ENCODE results near the gene EEPD1.

The EEPD1 gene

DNA sequence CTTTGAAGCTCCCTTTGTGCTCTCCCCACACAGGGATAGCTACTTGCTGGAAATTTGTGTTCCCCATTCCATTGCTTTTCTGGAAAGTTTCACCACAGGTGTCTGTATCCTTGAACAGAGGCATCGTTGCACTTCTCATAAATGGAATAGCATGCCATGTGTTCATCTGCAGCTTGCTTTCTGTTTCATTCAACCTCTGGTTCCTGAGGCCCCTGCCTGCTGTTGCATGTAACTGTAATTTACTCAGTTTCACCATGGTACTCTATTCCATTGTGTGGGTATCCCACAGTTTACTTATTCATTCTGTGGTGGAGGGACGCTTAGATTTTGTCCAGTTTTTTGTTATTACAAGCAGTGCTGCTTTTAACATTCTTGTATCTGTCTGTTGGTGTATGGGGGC is 32.0 kb downstream of the EEPD1 start:
- H3K9me3 Mint-ChIP-seq: no peaks in the 10 kb centered on the region
- H3K4me1 Mint-ChIP-seq: peaks cover 4% of the 10 kb centered on the region
- H3K27ac Mint-ChIP-seq: no peak overlapping the region
- DNase-seq (ENCODE audit: low spot score in 2 of 2): no peak
- H3K27me3 Mint-ChIP-seq: peaks cover 10% of the 10 kb centered on the region
- H3K4me3 Mint-ChIP-seq: no peak overlapping the region
- peaks cover 2% of the 10 kb centered on the region for H3K36me3 Mint-ChIP-seq
- no peak for ATAC-seq (ENCODE audit: low read depth)

DNA sequence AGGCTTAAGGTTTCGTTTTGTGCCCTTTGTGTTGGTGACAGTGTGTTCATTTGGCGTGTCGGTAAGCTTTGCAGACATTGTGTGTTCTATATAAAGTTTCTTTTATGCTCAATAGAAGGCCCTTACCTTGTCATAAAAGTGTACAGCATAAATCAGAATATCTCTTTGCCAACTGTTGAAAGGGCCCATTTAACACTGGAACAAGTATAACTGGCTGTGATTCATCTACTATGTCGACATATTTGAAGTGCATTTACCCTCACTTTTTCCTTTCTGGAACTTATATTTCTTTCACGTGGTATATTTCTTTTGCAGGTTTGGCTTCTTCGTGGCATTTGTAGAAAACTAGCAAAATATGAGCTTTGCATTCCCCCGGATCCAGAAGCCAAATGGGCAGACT is 32.7 kb downstream of the EEPD1 start:
- Mint-ChIP-seq H3K4me3 (no peak overlapping the region), H3K27me3 (peaks cover 10% of the 10 kb centered on the region), H3K9me3 (no peaks in the 10 kb centered on the region), H3K27ac (no peak overlapping the region), H3K36me3 (peaks cover 2% of the 10 kb centered on the region), H3K4me1 (peaks cover 4% of the 10 kb centered on the region)
- DNase-seq (ENCODE audit: low spot score in 2 of 2) (no peak), ATAC-seq (ENCODE audit: low read depth) (no peak)

DNA sequence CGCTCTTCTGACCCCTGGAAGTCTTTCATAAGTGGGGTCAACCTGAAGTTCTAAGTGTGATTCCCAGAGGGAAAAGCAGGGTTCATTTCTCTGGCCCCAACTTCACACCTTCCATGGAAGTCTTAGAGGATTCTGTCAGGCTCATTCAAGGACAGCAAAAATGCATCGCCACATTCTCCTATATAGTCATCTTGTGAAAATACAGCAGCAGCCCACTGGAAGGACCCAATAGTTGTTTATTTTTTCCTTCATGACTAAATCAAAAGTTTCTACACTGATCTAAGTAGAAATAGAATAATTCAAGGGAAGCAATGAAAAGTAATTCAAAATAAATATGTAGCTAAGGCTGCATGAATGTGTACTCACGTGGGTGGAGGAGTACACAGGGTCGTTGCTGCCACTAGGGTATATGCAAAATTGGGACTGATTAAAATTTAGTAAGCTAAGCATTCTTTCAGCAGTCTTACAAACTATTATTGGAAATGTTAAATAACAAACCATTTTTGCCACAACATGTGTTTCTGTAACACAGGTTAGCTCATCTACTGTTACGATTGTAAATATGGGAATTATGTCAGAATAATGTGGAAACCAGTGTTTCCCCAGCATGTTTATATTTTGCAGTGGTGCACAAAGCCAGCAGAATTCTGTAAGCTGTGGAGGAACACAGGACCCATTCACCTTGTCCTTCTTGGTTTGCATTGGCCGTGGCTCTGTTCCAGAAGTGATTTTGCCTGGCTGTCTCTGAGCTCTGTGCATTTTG is 33.5 kb downstream of the EEPD1 start:
- Mint-ChIP-seq H3K4me1 (peaks cover 9% of the 10 kb centered on the region), H3K4me3 (no peak overlapping the region), H3K27me3 (peaks cover 10% of the 10 kb centered on the region), H3K36me3 (peaks cover 2% of the 10 kb centered on the region), H3K27ac (no peak overlapping the region), H3K9me3 (no peaks in the 10 kb centered on the region)
- DNase-seq (ENCODE audit: low spot score in 2 of 2): no peak
- no peak for ATAC-seq (ENCODE audit: low read depth)

DNA sequence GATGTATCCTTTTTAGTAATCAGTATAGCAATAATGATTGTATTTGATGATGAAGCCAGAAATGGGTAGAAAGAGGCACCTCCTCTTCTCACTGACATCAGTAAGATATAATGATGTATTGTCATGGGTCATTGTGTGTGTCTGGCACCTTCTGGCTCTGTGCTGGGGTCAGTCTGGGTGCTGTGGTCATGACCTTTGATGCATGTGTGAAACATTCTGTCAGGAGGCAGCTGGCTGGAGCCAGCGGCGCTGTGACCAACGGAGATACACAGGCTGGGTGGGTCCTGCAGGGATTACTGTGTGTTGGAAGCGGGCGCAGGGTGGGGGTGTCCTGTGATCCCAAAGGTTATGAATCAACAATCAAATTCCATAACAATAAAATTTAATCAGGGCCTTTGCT is 35.2 kb downstream of the EEPD1 start:
- Mint-ChIP-seq H3K9me3 (no peaks in the 10 kb centered on the region), H3K4me1 (peaks cover 9% of the 10 kb centered on the region), H3K4me3 (no peak overlapping the region), H3K27me3 (peaks cover 14% of the 10 kb centered on the region), H3K27ac (no peak overlapping the region), H3K36me3 (peaks cover 2% of the 10 kb centered on the region)
- no peak for ATAC-seq (ENCODE audit: low read depth)
- no peak for DNase-seq (ENCODE audit: low spot score in 2 of 2)

DNA sequence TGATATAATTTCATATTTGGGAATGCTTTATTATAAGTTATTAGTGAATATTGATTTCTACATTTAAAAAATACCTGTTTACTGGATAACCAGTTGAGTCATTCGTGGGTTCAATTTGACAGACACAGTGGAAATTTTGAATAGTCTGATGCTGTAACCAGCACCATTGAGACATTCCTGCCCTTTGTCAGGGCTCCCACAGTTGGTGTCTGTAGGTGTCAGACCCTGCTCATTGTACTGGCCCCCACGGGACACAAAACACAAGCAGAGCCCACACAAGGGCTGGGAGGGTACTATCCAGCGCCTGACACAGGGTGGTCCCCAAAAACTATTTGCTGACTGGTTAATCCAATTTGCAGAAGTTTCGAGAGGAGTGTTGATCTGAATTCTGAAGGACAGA is 35.9 kb downstream of the EEPD1 start:
- peaks cover 14% of the 10 kb centered on the region for H3K27me3 Mint-ChIP-seq
- H3K36me3 Mint-ChIP-seq: peaks cover 2% of the 10 kb centered on the region
- DNase-seq (ENCODE audit: low spot score in 2 of 2): no peak
- no peaks in the 10 kb centered on the region for H3K9me3 Mint-ChIP-seq
- peaks cover 9% of the 10 kb centered on the region for H3K4me1 Mint-ChIP-seq
- H3K4me3 Mint-ChIP-seq: no peak overlapping the region
- ATAC-seq (ENCODE audit: low read depth): no peak
- no peak overlapping the region for H3K27ac Mint-ChIP-seq

DNA sequence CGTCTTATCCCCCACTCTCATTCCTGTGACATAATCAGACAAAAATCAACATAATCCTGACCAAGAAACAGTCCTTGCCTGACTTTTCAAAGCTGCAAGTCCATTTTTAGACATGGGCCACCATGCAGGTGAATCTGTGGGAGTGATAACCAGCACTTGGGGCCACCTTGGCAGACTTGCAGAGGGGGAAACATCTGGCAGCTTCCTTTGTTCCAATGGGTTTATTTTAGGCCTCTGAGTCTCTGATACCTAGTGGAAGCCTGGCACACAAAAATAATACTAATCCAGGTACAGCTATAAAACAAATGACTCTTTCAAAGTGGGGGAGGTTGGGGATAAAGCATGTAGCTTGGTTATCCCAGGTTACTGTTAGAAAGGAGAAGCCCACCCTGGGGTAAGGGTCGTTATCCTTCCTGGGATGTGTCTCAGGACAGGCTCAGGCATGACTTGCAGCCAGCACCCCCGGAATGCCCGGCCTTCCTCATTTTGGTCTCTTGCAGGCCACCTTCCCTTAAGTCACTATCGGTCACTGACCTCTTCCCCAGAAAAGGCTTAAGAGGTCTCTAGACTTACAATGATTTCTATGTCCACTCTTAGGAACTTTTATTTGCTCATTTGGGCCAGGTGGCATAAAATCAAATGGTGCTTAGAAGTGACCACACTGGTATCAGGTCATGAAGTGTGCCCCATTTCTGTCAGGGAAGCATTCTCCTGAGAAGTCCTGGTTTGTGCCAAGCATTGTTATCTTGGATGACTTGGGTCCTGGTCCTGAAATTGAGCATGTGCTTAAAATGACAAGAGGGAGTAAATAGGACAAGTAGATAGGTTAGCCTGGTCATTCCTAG is 37.6 kb downstream of the EEPD1 start:
- Mint-ChIP-seq H3K27me3 (peaks cover 13% of the 10 kb centered on the region), H3K27ac (no peak overlapping the region), H3K4me1 (peaks cover 9% of the 10 kb centered on the region), H3K4me3 (no peak overlapping the region), H3K9me3 (no peaks in the 10 kb centered on the region), H3K36me3 (peaks cover 2% of the 10 kb centered on the region)
- DNase-seq (ENCODE audit: low spot score in 2 of 2): no peak
- ATAC-seq (ENCODE audit: low read depth): no peak

DNA sequence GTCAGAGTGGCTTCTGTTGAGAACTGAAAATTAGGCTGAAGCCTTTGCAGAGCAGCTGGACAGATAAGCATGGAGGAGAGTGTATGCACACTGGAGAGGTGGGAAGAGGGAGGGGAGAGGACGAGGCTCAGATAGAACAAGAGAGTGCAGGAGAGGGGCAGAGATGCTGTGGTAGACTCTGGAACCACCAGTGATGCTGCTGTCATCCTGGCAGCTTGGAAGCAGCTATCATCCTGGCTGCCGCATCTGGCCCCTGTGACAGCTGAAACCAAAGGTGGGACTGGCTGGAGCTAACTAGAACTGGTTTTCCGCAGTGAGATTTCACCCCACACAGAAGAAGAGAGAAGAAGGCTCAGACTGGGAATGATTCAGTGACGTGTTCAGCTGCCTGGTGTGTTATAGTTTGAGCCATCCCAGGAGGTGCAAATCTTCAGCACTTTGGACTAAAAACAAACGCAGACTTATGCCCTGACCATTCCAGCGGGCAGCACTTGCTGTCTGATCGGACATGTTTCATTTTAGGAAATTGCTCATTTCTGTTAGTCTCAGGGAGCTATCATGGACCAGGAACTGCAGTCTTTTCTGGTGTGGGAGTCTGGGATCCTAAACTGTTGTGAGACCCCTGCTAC is 38.4 kb downstream of the EEPD1 start:
- Mint-ChIP-seq H3K4me1 (peaks cover 9% of the 10 kb centered on the region), H3K4me3 (peak overlapping the region; percentile 63), H3K27ac (peak overlapping the region; percentile 39), H3K27me3 (peaks cover 13% of the 10 kb centered on the region), H3K36me3 (peaks cover 2% of the 10 kb centered on the region), H3K9me3 (no peaks in the 10 kb centered on the region)
- DNase-seq (ENCODE audit: low spot score in 2 of 2) (no peak), ATAC-seq (ENCODE audit: low read depth) (no peak)

DNA sequence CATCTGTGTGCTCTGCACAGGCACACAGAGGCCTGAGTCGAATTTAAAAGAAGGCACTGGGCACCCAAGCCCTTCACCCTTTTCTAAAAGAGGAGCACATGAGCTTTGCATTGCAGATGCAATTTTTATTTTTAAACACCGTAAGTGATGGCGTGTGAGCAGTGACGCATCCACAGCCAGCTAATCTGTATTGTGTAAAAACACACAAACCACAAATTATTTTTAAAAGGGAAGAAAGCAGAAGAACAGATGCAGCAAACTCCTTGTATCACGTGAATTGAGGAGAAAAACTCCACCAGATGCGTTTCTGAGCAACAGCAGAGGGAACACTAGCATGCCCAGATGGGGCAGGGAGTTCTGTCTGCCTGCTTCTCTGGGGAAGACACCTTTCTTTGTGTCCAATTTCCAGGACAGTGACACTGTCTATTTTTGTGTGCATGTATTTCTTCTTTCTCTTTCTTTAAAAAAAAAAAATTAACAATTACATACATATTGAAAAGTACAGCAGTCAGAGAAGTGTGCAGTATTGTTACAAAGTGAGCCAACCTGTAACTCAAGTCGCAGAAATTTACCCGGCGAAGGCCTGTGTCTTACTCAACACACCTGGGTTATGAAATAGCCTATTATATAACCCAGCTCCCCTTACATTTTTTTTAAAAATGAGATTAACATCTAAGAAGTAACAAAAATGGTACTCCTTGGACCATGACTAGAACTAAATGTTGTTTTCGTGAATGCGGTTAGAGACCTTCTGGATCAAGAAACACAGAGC is 39.2 kb downstream of the EEPD1 start:
- Mint-ChIP-seq H3K9me3 (no peaks in the 10 kb centered on the region), H3K4me3 (no peak overlapping the region), H3K27me3 (peaks cover 12% of the 10 kb centered on the region), H3K4me1 (peaks cover 9% of the 10 kb centered on the region), H3K36me3 (peaks cover 2% of the 10 kb centered on the region), H3K27ac (peak overlapping the region; percentile 39)
- DNase-seq (ENCODE audit: low spot score in 2 of 2): no peak
- peak; percentile 52 for ATAC-seq (ENCODE audit: low read depth)

DNA sequence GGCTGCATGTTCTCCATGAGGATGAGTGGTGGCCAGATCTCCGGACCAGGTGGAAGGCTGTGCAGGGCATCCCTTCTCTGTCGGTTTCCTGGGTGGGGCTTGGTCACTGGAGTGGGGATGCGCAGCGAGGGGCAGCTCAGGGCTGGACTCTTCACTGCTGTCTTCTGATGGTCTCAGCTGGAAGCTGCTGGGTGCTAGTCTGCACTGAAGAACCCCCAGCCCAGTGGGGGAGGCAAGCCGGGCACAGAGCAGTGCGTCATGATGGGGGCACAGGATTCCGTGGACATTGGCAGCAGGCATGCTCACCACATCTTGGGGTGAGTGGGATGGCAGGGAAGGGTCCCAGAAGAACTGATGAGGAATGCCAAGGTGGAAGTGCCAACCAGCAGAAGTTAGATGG is 39.8 kb downstream of the EEPD1 start:
- Mint-ChIP-seq H3K36me3 (peaks cover 2% of the 10 kb centered on the region), H3K4me3 (no peak overlapping the region), H3K27ac (no peak overlapping the region), H3K9me3 (no peaks in the 10 kb centered on the region), H3K4me1 (peaks cover 9% of the 10 kb centered on the region), H3K27me3 (peaks cover 10% of the 10 kb centered on the region)
- DNase-seq (ENCODE audit: low spot score in 2 of 2) (no peak), ATAC-seq (ENCODE audit: low read depth) (no peak)

DNA sequence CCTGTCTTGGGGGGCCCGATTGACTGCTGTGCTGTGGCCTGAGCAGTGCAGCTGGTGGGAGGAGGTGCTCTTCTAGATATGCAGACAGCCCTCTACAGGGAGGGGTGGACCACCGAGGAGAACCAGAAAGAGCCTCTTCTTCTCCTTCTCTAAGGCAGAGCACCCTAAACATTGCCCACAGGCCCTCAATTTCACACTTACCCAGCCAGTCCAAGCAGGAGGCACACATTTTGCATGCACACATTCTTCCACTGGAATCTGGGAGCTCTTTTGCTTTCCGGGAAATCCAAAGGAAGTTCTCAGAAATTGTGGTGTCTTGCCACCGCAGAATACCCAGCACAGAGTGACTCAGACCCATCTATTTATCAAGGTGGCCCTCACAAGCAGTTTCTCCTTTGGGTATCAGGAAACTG is 45.8 kb downstream of the EEPD1 start:
- no peak for DNase-seq (ENCODE audit: low spot score in 2 of 2)
- no peak for ATAC-seq (ENCODE audit: low read depth)
- Mint-ChIP-seq H3K4me1 (no peaks in the 10 kb centered on the region), H3K9me3 (no peaks in the 10 kb centered on the region), H3K36me3 (no peaks in the 10 kb centered on the region), H3K27ac (no peak overlapping the region), H3K27me3 (peaks cover 1% of the 10 kb centered on the region), H3K4me3 (no peak overlapping the region)

DNA sequence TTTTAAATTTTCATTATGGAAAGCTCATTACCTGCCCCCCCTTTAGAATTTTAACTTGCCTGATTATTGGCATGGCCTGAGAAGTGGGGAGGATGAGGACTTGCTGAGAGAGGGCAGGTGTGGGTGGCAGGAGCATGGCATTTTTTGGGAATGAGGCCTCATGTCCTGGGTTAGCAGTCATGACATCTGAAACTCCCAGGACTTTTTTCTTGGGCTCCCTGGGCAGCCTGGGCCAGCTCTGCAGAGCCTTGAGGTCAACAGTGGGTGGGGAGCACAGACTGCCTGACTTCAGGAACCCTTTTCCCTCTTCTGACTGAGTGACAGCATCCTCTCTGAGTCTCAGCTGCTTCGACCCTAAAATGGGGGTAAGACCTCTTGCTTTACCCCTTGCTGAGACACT is 46.3 kb downstream of the EEPD1 start:
- Mint-ChIP-seq H3K36me3 (no peaks in the 10 kb centered on the region), H3K27me3 (peaks cover 1% of the 10 kb centered on the region), H3K27ac (no peak overlapping the region), H3K4me1 (no peaks in the 10 kb centered on the region), H3K4me3 (no peak overlapping the region), H3K9me3 (no peaks in the 10 kb centered on the region)
- no peak for ATAC-seq (ENCODE audit: low read depth)
- DNase-seq (ENCODE audit: low spot score in 2 of 2): no peak

DNA sequence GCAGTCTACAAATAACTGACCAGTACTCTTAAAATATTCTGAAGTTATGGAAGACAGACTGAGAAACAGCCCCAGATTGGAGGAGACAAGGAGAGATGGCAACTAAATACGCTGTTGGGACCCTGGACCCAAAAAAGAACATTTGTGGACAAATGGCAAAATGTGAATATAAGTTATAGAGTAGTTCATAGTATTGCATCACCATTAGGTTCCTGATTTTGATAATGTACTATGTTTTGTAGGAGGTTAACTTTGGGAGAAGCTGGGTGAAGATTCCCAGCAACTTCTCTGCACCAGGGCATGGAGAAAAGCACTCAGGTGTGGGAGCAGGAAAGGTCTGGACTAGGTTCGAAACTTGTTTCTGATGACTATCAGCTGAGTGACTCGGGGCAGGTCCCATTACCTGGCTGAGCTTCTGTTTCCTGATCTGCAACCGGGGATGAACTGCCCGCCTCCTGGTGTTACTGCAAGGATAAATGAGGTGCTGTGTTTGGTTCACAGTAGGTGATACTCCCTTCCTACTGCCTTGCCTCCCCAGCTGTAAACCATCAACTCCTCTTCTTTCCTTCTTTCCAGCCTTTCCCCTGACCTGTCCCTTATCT is 48.2 kb downstream of the EEPD1 start:
- H3K4me1 Mint-ChIP-seq: no peaks in the 10 kb centered on the region
- no peak overlapping the region for H3K4me3 Mint-ChIP-seq
- no peak overlapping the region for H3K27ac Mint-ChIP-seq
- H3K27me3 Mint-ChIP-seq: peaks cover 1% of the 10 kb centered on the region
- H3K9me3 Mint-ChIP-seq: no peaks in the 10 kb centered on the region
- no peaks in the 10 kb centered on the region for H3K36me3 Mint-ChIP-seq
- no peak for ATAC-seq (ENCODE audit: low read depth)
- DNase-seq (ENCODE audit: low spot score in 2 of 2): no peak

DNA sequence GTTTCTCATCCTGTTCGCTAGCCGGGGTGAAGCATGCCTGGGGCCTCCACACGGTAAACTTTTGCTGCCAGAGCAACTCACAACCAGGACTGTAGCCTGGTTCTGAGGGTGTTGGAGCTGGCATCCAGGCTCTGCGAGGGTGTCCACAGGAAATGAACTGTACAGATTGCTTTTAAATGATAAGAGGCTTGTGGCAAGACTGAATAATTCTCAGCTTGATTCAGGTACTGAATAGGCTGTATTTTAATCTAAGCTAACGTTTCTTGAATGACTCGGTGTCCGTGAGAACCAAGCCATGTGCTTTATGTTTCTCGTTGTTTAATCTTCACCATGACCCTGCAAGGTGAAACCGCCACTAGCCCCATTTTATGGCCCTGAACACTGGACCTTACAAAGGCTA is 49.3 kb downstream of the EEPD1 start:
- no peak for ATAC-seq (ENCODE audit: low read depth)
- no peak overlapping the region for H3K4me3 Mint-ChIP-seq
- no peak overlapping the region for H3K27ac Mint-ChIP-seq
- DNase-seq (ENCODE audit: low spot score in 2 of 2): no peak
- no peaks in the 10 kb centered on the region for H3K36me3 Mint-ChIP-seq
- H3K27me3 Mint-ChIP-seq: peaks cover 1% of the 10 kb centered on the region
- no peaks in the 10 kb centered on the region for H3K4me1 Mint-ChIP-seq
- H3K9me3 Mint-ChIP-seq: no peaks in the 10 kb centered on the region

Measured in memory B cell (primary cell).